ENCODE data around the gene SPATA4. TPM values are rescaled to one million over a fixed set of nuclear protein-coding genes. Genes with fewer than 3 reads are reported as not detected.
"Not testable (repeated sequence)": the region's sequence is repeated elsewhere in the genome, so short reads cannot be mapped to it uniquely, and the experiment has no call there.

SPATA4 gene
- not detected for total RNA-seq

GRCh38 chr4:176195184-176195978, at the start of gene SPATA4:
TSS of gene SPATA4 (minus strand) at chr4:176195585. CDS start at chr4:176195562, 23 bp downstream.
- Mint-ChIP-seq H3K4me1 (ENCODE audit: low read depth) (peaks cover 30% of the 10 kb centered on the region), H3K27ac (peak within 1 kb of the TSS; percentile 89), H3K36me3 (ENCODE audit: insufficient read depth in 2 of 2) (peaks cover 0 to 6% of the 10 kb centered on the region in 2 donors), H3K4me3 (peak within 1 kb of the TSS; percentile 80 to 88), H3K9me3 (peaks cover 0 to 4% of the 10 kb centered on the region in 2 donors), H3K27me3 (ENCODE audit: low read depth) (peaks cover 39% of the 10 kb centered on the region)
- ATAC-seq (replicated peaks in 1 of 2) (peak; percentile 80 to 91), DNase-seq (peak; percentile 95 to 96)

GRCh38 chr4:176242764-176243347, 47.5 kb upstream of the SPATA4 start:
- Mint-ChIP-seq H3K27ac (no peak overlapping the region), H3K4me1 (ENCODE audit: low read depth) (no peaks in the 10 kb centered on the region), H3K9me3 (no peaks in the 10 kb centered on the region), H3K36me3 (ENCODE audit: insufficient read depth in 2 of 2) (no peaks in the 10 kb centered on the region), H3K27me3 (ENCODE audit: low read depth) (peaks cover 19% of the 10 kb centered on the region), H3K4me3 (no peak overlapping the region)
- no peak for DNase-seq
- no peak for ATAC-seq (replicated peaks in 1 of 2)

GRCh38 chr4:176241703-176242102, 46.3 kb upstream of the SPATA4 start:
- Mint-ChIP-seq H3K9me3 (no peaks in the 10 kb centered on the region), H3K27ac (no peak overlapping the region), H3K36me3 (ENCODE audit: insufficient read depth in 2 of 2) (no peaks in the 10 kb centered on the region), H3K27me3 (ENCODE audit: low read depth) (peaks cover 20% of the 10 kb centered on the region), H3K4me1 (ENCODE audit: low read depth) (no peaks in the 10 kb centered on the region), H3K4me3 (no peak overlapping the region)
- ATAC-seq (replicated peaks in 1 of 2) (no peak), DNase-seq (no peak)

GRCh38 chr4:176238826-176239225, 43.4 kb upstream of the SPATA4 start:
- Mint-ChIP-seq H3K4me1 (ENCODE audit: low read depth) (no peaks in the 10 kb centered on the region), H3K27ac (no peak overlapping the region), H3K36me3 (ENCODE audit: insufficient read depth in 2 of 2) (no peaks in the 10 kb centered on the region), H3K9me3 (no peaks in the 10 kb centered on the region), H3K27me3 (ENCODE audit: low read depth) (peaks cover 27% of the 10 kb centered on the region), H3K4me3 (no peak overlapping the region)
- DNase-seq = no peak
- no peak for ATAC-seq (replicated peaks in 1 of 2)

GRCh38 chr4:176238157-176238610, 42.8 kb upstream of the SPATA4 start:
- H3K27ac Mint-ChIP-seq = no peak overlapping the region
- DNase-seq (no peak), ATAC-seq (replicated peaks in 1 of 2) (no peak)
- no peaks in the 10 kb centered on the region for H3K4me1 Mint-ChIP-seq (ENCODE audit: low read depth)
- no peaks in the 10 kb centered on the region for H3K9me3 Mint-ChIP-seq
- no peak overlapping the region for H3K4me3 Mint-ChIP-seq
- H3K27me3 Mint-ChIP-seq (ENCODE audit: low read depth) = peaks cover 34% of the 10 kb centered on the region
- H3K36me3 Mint-ChIP-seq (ENCODE audit: insufficient read depth in 2 of 2) = no peaks in the 10 kb centered on the region

- no peaks in the 10 kb centered on the region for H3K36me3 Mint-ChIP-seq (ENCODE audit: insufficient read depth in 2 of 2)
- H3K4me3 Mint-ChIP-seq = no peak overlapping the region
- H3K4me1 Mint-ChIP-seq (ENCODE audit: low read depth) = no peaks in the 10 kb centered on the region
- no peak for DNase-seq
- peaks cover 41% of the 10 kb centered on the region for H3K27me3 Mint-ChIP-seq (ENCODE audit: low read depth)
- no peaks in the 10 kb centered on the region for H3K9me3 Mint-ChIP-seq
- H3K27ac Mint-ChIP-seq = no peak overlapping the region
- no peak for ATAC-seq (replicated peaks in 1 of 2)
These were observed 41.6 kb upstream of the SPATA4 start for GRCh38 chr4:176236946-176237345.

- DNase-seq = no peak
- Mint-ChIP-seq H3K4me3 (no peak overlapping the region), H3K9me3 (no peaks in the 10 kb centered on the region), H3K27ac (no peak overlapping the region), H3K36me3 (ENCODE audit: insufficient read depth in 2 of 2) (no peaks in the 10 kb centered on the region), H3K4me1 (ENCODE audit: low read depth) (no peaks in the 10 kb centered on the region), H3K27me3 (ENCODE audit: low read depth) (peaks cover 39% of the 10 kb centered on the region)
- no peak for ATAC-seq (replicated peaks in 1 of 2)
These were observed 35.5 kb upstream of the SPATA4 start for GRCh38 chr4:176230836-176231235.

- no peak overlapping the region for H3K4me3 Mint-ChIP-seq
- ATAC-seq (replicated peaks in 1 of 2) = no peak
- no peak overlapping the region for H3K27ac Mint-ChIP-seq
- no peaks in the 10 kb centered on the region for H3K4me1 Mint-ChIP-seq (ENCODE audit: low read depth)
- peaks cover 41% of the 10 kb centered on the region for H3K27me3 Mint-ChIP-seq (ENCODE audit: low read depth)
- no peaks in the 10 kb centered on the region for H3K9me3 Mint-ChIP-seq
- H3K36me3 Mint-ChIP-seq (ENCODE audit: insufficient read depth in 2 of 2) = no peaks in the 10 kb centered on the region
- no peak for DNase-seq
These were observed 34.3 kb upstream of the SPATA4 start for GRCh38 chr4:176229645-176230044.

- Mint-ChIP-seq H3K36me3 (ENCODE audit: insufficient read depth in 2 of 2) (no peaks in the 10 kb centered on the region), H3K9me3 (no peaks in the 10 kb centered on the region), H3K4me1 (ENCODE audit: low read depth) (no peaks in the 10 kb centered on the region), H3K27me3 (ENCODE audit: low read depth) (peaks cover 20% of the 10 kb centered on the region), H3K4me3 (no peak overlapping the region), H3K27ac (no peak overlapping the region)
- no peak for DNase-seq
- no peak for ATAC-seq (replicated peaks in 1 of 2)
These were observed 31.4 kb upstream of the SPATA4 start for GRCh38 chr4:176226736-176227135.

- H3K4me3 Mint-ChIP-seq = no peak overlapping the region
- no peaks in the 10 kb centered on the region for H3K4me1 Mint-ChIP-seq (ENCODE audit: low read depth)
- H3K36me3 Mint-ChIP-seq (ENCODE audit: insufficient read depth in 2 of 2) = no peaks in the 10 kb centered on the region
- no peak for ATAC-seq (replicated peaks in 1 of 2)
- DNase-seq = no peak
- H3K27ac Mint-ChIP-seq = no peak overlapping the region
- no peaks in the 10 kb centered on the region for H3K9me3 Mint-ChIP-seq
- peaks cover 13% of the 10 kb centered on the region for H3K27me3 Mint-ChIP-seq (ENCODE audit: low read depth)
These were observed 28.2 kb upstream of the SPATA4 start for GRCh38 chr4:176223561-176223960.

GRCh38 chr4:176222149-176222548, 26.8 kb upstream of the SPATA4 start:
- DNase-seq (no peak), ATAC-seq (replicated peaks in 1 of 2) (no peak)
- Mint-ChIP-seq H3K36me3 (ENCODE audit: insufficient read depth in 2 of 2) (no peaks in the 10 kb centered on the region), H3K27ac (no peak overlapping the region), H3K4me1 (ENCODE audit: low read depth) (no peaks in the 10 kb centered on the region), H3K9me3 (no peaks in the 10 kb centered on the region), H3K4me3 (no peak overlapping the region), H3K27me3 (ENCODE audit: low read depth) (peaks cover 13% of the 10 kb centered on the region)

- Mint-ChIP-seq H3K27ac (no peak overlapping the region), H3K4me3 (no peak overlapping the region), H3K4me1 (ENCODE audit: low read depth) (no peaks in the 10 kb centered on the region), H3K9me3 (no peaks in the 10 kb centered on the region), H3K27me3 (ENCODE audit: low read depth) (no peaks in the 10 kb centered on the region), H3K36me3 (ENCODE audit: insufficient read depth in 2 of 2) (no peaks in the 10 kb centered on the region)
- ATAC-seq (replicated peaks in 1 of 2) (no peak), DNase-seq (no peak)
These were observed 22.1 kb upstream of the SPATA4 start for GRCh38 chr4:176217510-176217909.

- not testable (repeated sequence) for DNase-seq; H3K27ac Mint-ChIP-seq; ATAC-seq (replicated peaks in 1 of 2); H3K9me3 Mint-ChIP-seq; H3K4me3 Mint-ChIP-seq; H3K36me3 Mint-ChIP-seq (ENCODE audit: insufficient read depth in 2 of 2); H3K4me1 Mint-ChIP-seq (ENCODE audit: low read depth)
- peaks cover 16% of the 10 kb centered on the region for H3K27me3 Mint-ChIP-seq (ENCODE audit: low read depth)
These were observed 17.0 kb upstream of the SPATA4 start for GRCh38 chr4:176212351-176212750.
